NOMO-1 treated with dmso at 0.1 percent for 144 hours (cell line): ENCODE measurements around the gene NYAP2.

Experiments
- DNase-seq: peaks from one replicate; lab custom pipeline; 2025; ENCODE audit not compliant: unreplicated experiment; lab: John Stamatoyannopoulos, UW

Gene NYAP2

GRCh38 chr2:225479386-225479785 is 79.9 kb downstream of the NYAP2 start:
- DNase-seq: no peak

GRCh38 chr2:225484751-225485150 is 85.2 kb downstream of the NYAP2 start:
- no peak for DNase-seq

GRCh38 chr2:225486236-225486635 is 86.7 kb downstream of the NYAP2 start:
- DNase-seq: no peak

GRCh38 chr2:225487878-225488416 is 88.4 kb downstream of the NYAP2 start:
- DNase-seq: no peak

GRCh38 chr2:225488743-225489142 is 89.2 kb downstream of the NYAP2 start:
- DNase-seq: no peak

GRCh38 chr2:225493420-225494099 is 94.0 kb downstream of the NYAP2 start:
- DNase-seq: no peak

GRCh38 chr2:225494100-225494459 is 94.6 kb downstream of the NYAP2 start:
- no peak for DNase-seq

- no peak for DNase-seq
Observed at GRCh38 chr2:225495706-225496105, 96.2 kb downstream of the NYAP2 start.

GRCh38 chr2:225496568-225496967 is 97.1 kb downstream of the NYAP2 start:
- DNase-seq: no peak

GRCh38 chr2:225497166-225497565 is 97.7 kb downstream of the NYAP2 start:
- DNase-seq: no peak

- DNase-seq: no peak
Observed at GRCh38 chr2:225501022-225501421, 101.5 kb downstream of the NYAP2 start.

- DNase-seq: no peak
Observed at GRCh38 chr2:225502971-225503370, 103.5 kb downstream of the NYAP2 start.

GRCh38 chr2:225510796-225511195 is 111.3 kb downstream of the NYAP2 start:
- no peak for DNase-seq

- DNase-seq: no peak
Observed at GRCh38 chr2:225512469-225512868, 113.0 kb downstream of the NYAP2 start.

GRCh38 chr2:225512876-225513540 is 113.5 kb downstream of the NYAP2 start:
- no peak for DNase-seq

GRCh38 chr2:225515033-225515432 is 115.5 kb downstream of the NYAP2 start:
- no peak for DNase-seq

GRCh38 chr2:225526760-225527390 is 127.4 kb downstream of the NYAP2 start:
- DNase-seq: no peak

GRCh38 chr2:225531559-225531958 is 132.0 kb downstream of the NYAP2 start:
- DNase-seq: no peak

- DNase-seq: no peak
Observed at GRCh38 chr2:225532096-225532495, 132.6 kb downstream of the NYAP2 start.

- no peak for DNase-seq
Observed at GRCh38 chr2:225534037-225534436, 134.5 kb downstream of the NYAP2 start.

GRCh38 chr2:225534697-225535096 is 135.2 kb downstream of the NYAP2 start:
- no peak for DNase-seq

GRCh38 chr2:225536036-225536435 is 136.5 kb downstream of the NYAP2 start:
- DNase-seq: no peak
